Parathyroid adenoma (tissue), 2 donors: ENCODE measurements around the gene SNRPA1.
"Not testable (repeated sequence)": the region's sequence is repeated elsewhere in the genome, so short reads cannot be mapped to it uniquely, and the experiment has no call there.

Source experiments
- H2AFZ ChIP-seq: fragments of 300-600 bp; sonication (generic); one replicate; pipeline ENCODE4 v1.7.0; 2017; ENCODE audit warnings: antibody characterized with exemption, mild to moderate bottlenecking
- H3K27ac ChIP-seq: fragments of 300-600 bp; sonication (generic); one replicate; pipeline ENCODE4 v1.7.0; 2017
- H3K27me3 ChIP-seq: fragments of 300-600 bp; sonication (generic); one replicate; pipeline ENCODE4 v1.7.0; 2017; ENCODE audit warnings: low read length; ENCODE audit not compliant: control insufficient read depth, insufficient read depth
- H3K36me3 ChIP-seq: fragments of 300-600 bp; sonication (generic); one replicate; pipeline ENCODE4 v1.7.0; 2017; ENCODE audit warnings: low read length; ENCODE audit not compliant: control insufficient read depth, insufficient read depth
- H3K4me1 ChIP-seq: fragments of 300-600 bp; sonication (generic); one replicate; pipeline ENCODE4 v1.7.0; 2017; ENCODE audit warnings: control low read depth
- H3K4me2 ChIP-seq: fragments of 300-600 bp; sonication (generic); one replicate; pipeline ENCODE4 v1.7.0; 2017; ENCODE audit warnings: low read length
- H3K4me3 ChIP-seq: fragments of 300-600 bp; sonication (generic); one replicate; pipeline ENCODE4 v1.7.0; 2017; ENCODE audit warnings: low read depth, low read length
- H3K79me2 ChIP-seq: fragments of 300-600 bp; sonication (generic); one replicate; pipeline ENCODE4 v1.7.0; 2017; ENCODE audit warnings: control low read depth
- H3K9ac ChIP-seq: fragments of 300-600 bp; sonication (generic); one replicate; pipeline ENCODE4 v1.7.0; 2017; ENCODE audit warnings: mild to moderate bottlenecking
- H3K9me3 ChIP-seq: fragments of 300-600 bp; sonication (generic); one replicate; pipeline ENCODE4 v1.7.0; 2017; ENCODE audit warnings: low read length; ENCODE audit not compliant: control insufficient read depth
- TF ChIP-seq, protein P1 (sequence below): fragments of 300-600 bp; sonication (generic); IDR thresholded peaks from one replicate; pipeline ENCODE4 v1.7.0; 2017; ENCODE audit warnings: antibody characterized with exemption, mild to moderate bottlenecking
- donor health status: primary hyperparathyroidism.

SNRPA1 gene

DNA sequence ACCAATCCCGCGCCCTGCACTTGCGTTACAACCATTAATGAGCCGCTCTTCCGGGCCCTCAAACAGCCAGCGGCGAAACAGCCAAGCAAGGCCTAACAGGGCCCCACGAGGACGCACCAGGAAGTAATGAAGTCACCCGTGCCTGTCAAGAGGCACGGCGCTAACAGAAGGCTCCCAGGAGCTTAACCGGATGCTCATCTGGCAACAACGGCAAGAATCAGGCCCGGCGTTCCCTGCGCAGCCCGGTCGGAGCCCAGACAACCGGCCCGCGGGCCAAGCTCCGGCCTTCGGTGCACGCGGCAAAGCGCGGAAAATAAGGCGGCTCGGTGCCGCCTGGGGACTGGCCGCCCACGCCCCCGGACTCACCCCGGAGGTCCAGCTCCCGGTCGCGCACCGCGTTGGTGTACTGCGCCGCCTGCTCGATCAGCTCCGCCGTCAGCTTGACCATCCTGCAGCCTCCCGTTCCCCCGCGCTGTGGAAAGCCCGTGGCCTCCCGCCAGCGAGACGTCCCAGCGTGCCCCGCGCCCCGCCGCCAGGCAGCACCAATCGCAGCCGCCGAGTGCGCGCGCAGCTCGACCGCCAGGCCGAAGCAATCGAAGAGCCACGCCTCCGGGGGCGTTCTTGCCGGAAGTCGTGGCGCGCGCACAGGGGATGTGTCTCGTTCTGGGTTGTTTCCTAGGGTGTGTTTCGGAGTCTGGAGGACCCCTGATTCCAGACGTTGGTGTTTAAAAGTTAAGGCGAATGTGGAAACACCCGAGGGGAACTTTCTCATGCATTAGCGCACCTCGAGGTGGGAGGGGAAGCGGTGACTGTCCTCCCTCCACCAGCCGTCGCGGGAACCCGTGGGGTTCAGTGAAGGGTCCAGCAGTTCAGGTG, at the start of gene SNRPA1:
SNRPA1 (minus strand) TSS at position 518 of the 876 bp plus-strand sequence; CDS start at position 448, 70 bp downstream.
- peak within 1 kb of the TSS; percentile 25 for H3K9ac ChIP-seq
- H3K4me3 ChIP-seq = peak within 1 kb of the TSS; percentile 81
- H2AFZ ChIP-seq = peak within 1 kb of the TSS; percentile 62
- H3K4me2 ChIP-seq = peak within 1 kb of the TSS; percentile 80
- H3K9me3 ChIP-seq = no peaks in the 10 kb centered on the region
- H3K27ac ChIP-seq = peak within 1 kb of the TSS; percentile 75
- H3K27me3 ChIP-seq = no peaks in the 10 kb centered on the region
- peaks cover 3% of the 10 kb centered on the region for H3K4me1 ChIP-seq
- no peaks in the 10 kb centered on the region for H3K36me3 ChIP-seq
- TF ChIP-seq, protein P1, sequence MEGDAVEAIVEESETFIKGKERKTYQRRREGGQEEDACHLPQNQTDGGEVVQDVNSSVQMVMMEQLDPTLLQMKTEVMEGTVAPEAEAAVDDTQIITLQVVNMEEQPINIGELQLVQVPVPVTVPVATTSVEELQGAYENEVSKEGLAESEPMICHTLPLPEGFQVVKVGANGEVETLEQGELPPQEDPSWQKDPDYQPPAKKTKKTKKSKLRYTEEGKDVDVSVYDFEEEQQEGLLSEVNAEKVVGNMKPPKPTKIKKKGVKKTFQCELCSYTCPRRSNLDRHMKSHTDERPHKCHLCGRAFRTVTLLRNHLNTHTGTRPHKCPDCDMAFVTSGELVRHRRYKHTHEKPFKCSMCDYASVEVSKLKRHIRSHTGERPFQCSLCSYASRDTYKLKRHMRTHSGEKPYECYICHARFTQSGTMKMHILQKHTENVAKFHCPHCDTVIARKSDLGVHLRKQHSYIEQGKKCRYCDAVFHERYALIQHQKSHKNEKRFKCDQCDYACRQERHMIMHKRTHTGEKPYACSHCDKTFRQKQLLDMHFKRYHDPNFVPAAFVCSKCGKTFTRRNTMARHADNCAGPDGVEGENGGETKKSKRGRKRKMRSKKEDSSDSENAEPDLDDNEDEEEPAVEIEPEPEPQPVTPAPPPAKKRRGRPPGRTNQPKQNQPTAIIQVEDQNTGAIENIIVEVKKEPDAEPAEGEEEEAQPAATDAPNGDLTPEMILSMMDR = no peak
- H3K79me2 ChIP-seq = peaks cover 19% of the 10 kb centered on the region

DNA sequence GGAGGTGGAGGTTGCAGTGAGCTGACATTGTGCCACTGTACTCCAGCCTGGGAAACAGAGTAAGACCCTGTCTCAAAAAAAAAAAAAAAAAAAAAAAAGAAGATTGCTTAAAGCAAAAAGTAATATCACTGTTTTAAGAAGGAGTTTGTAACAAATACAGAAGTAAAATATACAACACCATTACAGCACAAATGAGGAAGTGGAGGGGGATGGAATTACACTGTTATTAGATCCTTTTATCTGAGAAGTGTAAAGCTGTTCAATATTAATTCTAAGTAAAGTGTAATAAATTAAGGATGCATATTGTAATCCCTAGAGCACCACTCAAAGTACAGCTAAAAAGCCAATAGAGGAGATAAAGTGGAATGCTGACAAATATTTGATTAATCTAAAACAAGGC, 47.0 kb upstream of the SNRPA1 start:
- Histone ChIP-seq H3K4me3 (no peak overlapping the region), H3K9ac (no peak overlapping the region), H2AFZ (no peak overlapping the region), H3K4me1 (no peaks in the 10 kb centered on the region), H3K27ac (no peak overlapping the region), H3K79me2 (no peaks in the 10 kb centered on the region), H3K9me3 (no peaks in the 10 kb centered on the region), H3K36me3 (no peaks in the 10 kb centered on the region), H3K27me3 (no peaks in the 10 kb centered on the region), H3K4me2 (no peak overlapping the region)
- TF ChIP-seq, protein P1 = no peak

- Histone ChIP-seq H3K4me3 (no peak overlapping the region), H3K9me3 (no peaks in the 10 kb centered on the region), H2AFZ (no peak overlapping the region), H3K27me3 (no peaks in the 10 kb centered on the region), H3K27ac (no peak overlapping the region), H3K79me2 (no peaks in the 10 kb centered on the region), H3K4me1 (no peaks in the 10 kb centered on the region), H3K9ac (no peak overlapping the region), H3K36me3 (no peaks in the 10 kb centered on the region), H3K4me2 (no peak overlapping the region)
- TF ChIP-seq, protein P1 = no peak
These were observed 43.5 kb upstream of the SNRPA1 start for GRCh38 chr15:101338502-101339057.

DNA sequence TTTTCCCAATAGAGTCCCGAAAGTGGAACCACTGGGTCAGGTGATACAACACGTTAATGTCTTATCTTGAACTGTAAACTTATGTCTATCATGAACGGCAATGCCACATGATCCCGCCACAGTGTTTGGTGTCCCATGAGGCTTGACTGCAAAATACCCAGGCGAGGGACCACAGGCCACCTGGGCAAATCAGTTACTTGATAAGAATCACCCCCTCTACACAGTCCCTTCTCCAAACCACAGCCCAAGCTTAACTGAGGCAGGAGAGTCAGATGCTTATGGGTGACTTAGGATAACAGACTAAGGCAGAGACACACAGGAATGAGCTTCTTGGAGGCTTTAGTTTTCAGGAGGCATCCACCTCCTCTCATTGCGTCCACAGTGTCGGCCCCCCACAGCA, 42.9 kb upstream of the SNRPA1 start:
- Histone ChIP-seq H3K36me3 (no peaks in the 10 kb centered on the region), H3K4me1 (no peaks in the 10 kb centered on the region), H3K27ac (no peak overlapping the region), H3K9me3 (no peaks in the 10 kb centered on the region), H2AFZ (no peak overlapping the region), H3K9ac (no peak overlapping the region), H3K79me2 (no peaks in the 10 kb centered on the region), H3K4me2 (no peak overlapping the region), H3K4me3 (no peak overlapping the region), H3K27me3 (no peaks in the 10 kb centered on the region)
- TF ChIP-seq, protein P1 = no peak

DNA sequence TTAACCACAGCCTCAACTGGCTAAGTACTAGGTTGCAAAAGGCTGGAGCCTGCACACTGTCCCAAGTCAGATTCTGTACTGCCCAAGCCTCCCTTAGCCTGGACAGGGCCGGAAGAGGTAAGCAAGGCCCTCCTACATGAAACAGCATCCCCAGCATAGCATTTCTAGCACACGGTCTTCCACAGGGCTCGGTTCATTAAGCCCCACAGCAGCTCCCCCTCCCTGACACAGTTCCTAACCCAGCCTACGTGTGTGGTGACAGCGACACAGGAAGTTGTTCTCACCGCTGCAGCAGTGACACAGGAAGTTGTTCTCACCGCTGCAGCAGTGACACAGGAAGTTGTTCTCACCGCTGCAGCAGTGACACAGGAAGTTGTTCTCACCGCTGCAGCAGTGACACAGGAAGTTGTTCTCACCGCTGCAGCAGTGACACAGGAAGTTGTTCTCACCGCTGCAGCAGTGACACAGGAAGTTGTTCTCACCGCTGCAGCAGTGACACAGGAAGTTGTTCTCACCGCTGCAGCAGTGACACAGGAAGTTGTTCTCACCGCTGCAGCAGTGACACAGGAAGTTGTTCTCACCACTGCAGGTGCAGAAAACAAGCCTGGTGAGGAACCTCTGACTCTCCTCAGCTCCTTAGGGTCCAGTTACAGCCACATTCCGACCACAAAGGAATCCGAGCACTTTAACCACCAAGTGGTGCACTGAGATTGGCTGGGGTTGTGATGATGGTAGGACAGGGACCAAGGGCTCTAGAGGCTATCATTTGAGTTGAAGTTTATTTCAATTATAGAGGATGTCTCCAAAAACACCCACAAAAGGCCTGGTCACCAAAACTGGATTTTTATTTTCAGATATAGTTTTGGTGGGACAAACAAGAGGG, 39.1 kb upstream of the SNRPA1 start:
- not testable (repeated sequence) for H3K27ac ChIP-seq, H3K4me1 ChIP-seq, H3K36me3 ChIP-seq

More for the DNA sequence above, 39.1 kb upstream of the SNRPA1 start:
- not testable (repeated sequence) for H3K9ac ChIP-seq, H3K9me3 ChIP-seq, H3K27me3 ChIP-seq, H3K79me2 ChIP-seq, H3K4me3 ChIP-seq, H2AFZ ChIP-seq, H3K4me2 ChIP-seq
